GM23338 (cell line): Measurements from ENCODE around the gene MRO. TPM values are rescaled to one million over a fixed set of nuclear protein-coding genes. Genes with fewer than 3 reads are reported as not detected.

Experiments
- ATAC-seq: fragments of 200-7000 bp; cut with Tn5 transposase; 3 replicates; pipeline ENCODE4 v1.9.1; 2020
- DNase-seq: peaks from one replicate; pipeline ENCODE4 v3.0.0-alpha.2; 2015; ENCODE audit warnings: low spot score
- H2AFZ ChIP-seq: fragments of 200-600 bp; sonication (generic); 2 replicates; pipeline ENCODE4 v1.8.0; 2016; ENCODE audit warnings: antibody characterized with exemption, mild to moderate bottlenecking, moderate library complexity
- H3F3A ChIP-seq: fragments of 200-600 bp; sonication (generic); replicated peaks from 2 replicates; pipeline ENCODE4 v1.8.0; 2017; ENCODE audit warnings: antibody characterized with exemption, mixed run types, low read depth
- H3K27ac ChIP-seq: fragments of 200-600 bp; sonication (generic); 2 replicates; pipeline ENCODE4 v1.6.1; 2016; ENCODE audit warnings: low read depth
- H3K27me3 ChIP-seq: fragments of 200-600 bp; sonication (generic); 2 replicates; pipeline ENCODE4 v1.8.0; 2016; ENCODE audit warnings: mild to moderate bottlenecking, mixed run types, moderate library complexity; ENCODE audit not compliant: insufficient read depth
- H3K36me3 ChIP-seq: fragments of 200-600 bp; sonication (generic); 2 replicates; pipeline ENCODE4 v1.8.0; 2016; ENCODE audit warnings: mild to moderate bottlenecking; ENCODE audit not compliant: insufficient read depth
- H3K4me1 ChIP-seq: fragments of 200-600 bp; sonication (generic); 2 replicates; pipeline ENCODE4 v1.8.0; 2016; ENCODE audit warnings: mild to moderate bottlenecking, moderate library complexity; ENCODE audit not compliant: insufficient read depth
- H3K4me2 ChIP-seq: fragments of 200-600 bp; sonication (generic); 2 replicates; pipeline ENCODE4 v1.7.1; 2017; ENCODE audit warnings: mixed run types
- H3K4me3 ChIP-seq: fragments of 200-600 bp; sonication (generic); 2 replicates; pipeline ENCODE4 v1.6.1; 2016; ENCODE audit warnings: mixed run types
- H3K79me2 ChIP-seq: fragments of 200-600 bp; sonication (generic); replicated peaks from 2 replicates; pipeline ENCODE4 v1.8.0; 2017; ENCODE audit warnings: mild to moderate bottlenecking; ENCODE audit not compliant: insufficient read depth
- H3K9me2 ChIP-seq: fragments of 200-600 bp; sonication (generic); 2 replicates; pipeline ENCODE4 v1.8.0; 2017; ENCODE audit not compliant: insufficient read depth
- H4K20me1 ChIP-seq: fragments of 200-600 bp; sonication (generic); replicated peaks from 2 replicates; pipeline ENCODE4 v1.8.0; 2017; ENCODE audit warnings: mild to moderate bottlenecking; ENCODE audit not compliant: insufficient read depth
- H3K27ac Mint-ChIP-seq: 2 replicates; pipeline ENCODE4 v1.8.0; 2020; ENCODE audit warnings: inconsistent platforms, mild to moderate bottlenecking, moderate library complexity, mixed read lengths
- H3K27me3 Mint-ChIP-seq: 3 replicates; pipeline ENCODE4 v1.8.0; 2022; ENCODE audit warnings: low read depth, mild to moderate bottlenecking, moderate library complexity, mixed read lengths, inconsistent platforms; ENCODE audit not compliant: insufficient read depth, poor library complexity
- H3K36me3 Mint-ChIP-seq: 3 replicates; pipeline ENCODE4 v1.8.0; 2021; ENCODE audit warnings: low read depth, mild to moderate bottlenecking, inconsistent platforms, moderate library complexity, mixed read lengths
- H3K4me1 Mint-ChIP-seq: 3 replicates; pipeline ENCODE4 v1.8.0; 2020; ENCODE audit warnings: mild to moderate bottlenecking, inconsistent platforms, mixed read lengths
- H3K4me3 Mint-ChIP-seq: 3 replicates; pipeline ENCODE4 v1.8.0; 2021; ENCODE audit warnings: moderate library complexity, mild to moderate bottlenecking, inconsistent platforms, mixed read lengths
- H3K9me3 Mint-ChIP-seq: 3 replicates; pipeline ENCODE4 v1.8.0; 2020; ENCODE audit warnings: moderate library complexity, mild to moderate bottlenecking, inconsistent platforms, mixed read lengths
- CREB1 ChIP-seq: fragments of 250-450 bp; sonication (Bioruptor Pico); IDR thresholded peaks from 2 replicates; pipeline ENCODE4 v1.5.0; 2020; ENCODE audit warnings: low read depth, mild to moderate bottlenecking, moderate library complexity
- ETS1 ChIP-seq: IDR thresholded peaks from 2 replicates; pipeline ENCODE4 v1.6.1; 2016; ENCODE audit warnings: antibody characterized with exemption
- EZH2 ChIP-seq: fragments of 200-600 bp; sonication (generic); IDR thresholded peaks from one replicate; pipeline ENCODE4 v1.8.0; 2017; ENCODE audit warnings: antibody characterized with exemption, mild to moderate bottlenecking, low read depth; ENCODE audit not compliant: unreplicated experiment
- EZH2phosphoT487 ChIP-seq: fragments of 200-600 bp; sonication (generic); IDR thresholded peaks from one replicate; pipeline ENCODE4 v1.8.1; 2018; ENCODE audit warnings: antibody characterized with exemption; ENCODE audit not compliant: unreplicated experiment
- JUNB ChIP-seq: IDR thresholded peaks from one replicate; pipeline ENCODE4 v1.6.1; 2016; ENCODE audit warnings: antibody characterized with exemption; ENCODE audit not compliant: unreplicated experiment
- NANOG ChIP-seq: IDR thresholded peaks from 2 replicates; pipeline ENCODE4 v1.6.1; 2016; ENCODE audit warnings: antibody characterized with exemption, borderline replicate concordance
- POLR2AphosphoS5 ChIP-seq: IDR thresholded peaks from 2 replicates; pipeline ENCODE4 v1.6.1; 2016; ENCODE audit warnings: antibody characterized with exemption, low read depth
- REST ChIP-seq: IDR thresholded peaks from one replicate; pipeline ENCODE4 v1.6.1; 2018; ENCODE audit warnings: antibody characterized with exemption; ENCODE audit not compliant: unreplicated experiment
- STAT1 ChIP-seq: IDR thresholded peaks from one replicate; pipeline ENCODE4 v1.6.1; 2016; ENCODE audit warnings: antibody characterized with exemption; ENCODE audit not compliant: unreplicated experiment
- ZNF114 ChIP-seq: fragments of 250-450 bp; sonication (Bioruptor Pico); IDR thresholded peaks from 2 replicates; pipeline ENCODE4 v1.5.0; 2020; ENCODE audit warnings: mild to moderate bottlenecking, moderate library complexity
- ZNF331 ChIP-seq: fragments of 250-450 bp; sonication (Bioruptor Pico); IDR thresholded peaks from 2 replicates; pipeline ENCODE4 v1.5.0; 2020; ENCODE audit warnings: low read depth, mild to moderate bottlenecking, moderate library complexity
- ZNF462 ChIP-seq: fragments of 250-450 bp; sonication (Bioruptor Pico); IDR thresholded peaks from 2 replicates; pipeline ENCODE4 v1.5.0; 2020; ENCODE audit warnings: mild to moderate bottlenecking, moderate library complexity
- polyA plus RNA-seq: library from polyadenylated mRNA; unstranded; fragments of >200 nt; fragmentation: Nextera tagmentation; extraction: Ambion mirVana; gene quantifications from 2 replicates; pipeline ENCODE4 v1.2.1, GENCODE V29; 2016
- total RNA-seq: library from RNA; depleted of rRNA; stranded (reverse); fragments of >200 nt; shearing (Covaris generic); gene quantifications from 2 replicates; pipeline ENCODE4 v1.2.3, GENCODE V29; 2014
- TF ChIP-seq, protein P1 (sequence below), 2 experiments: fragments of 200-600 bp in 1 of 2; sonication (generic) in 1 of 2; conservative IDR thresholded peaks; 2 replicates each; pipeline versions ENCODE4 v1.5.1 to v1.6.1; 2016 to 2017; ENCODE audit warnings: antibody characterized with exemption in 2 of 2, low read depth in 2 of 2, mild to moderate bottlenecking in 2 of 2, moderate library complexity in 1 of 2

Gene MRO
- total and polyA plus RNA-seq, 2 experiments from 2014 or later, result 0.78 to 0.80 TPM

GRCh38 chr18:50825621-50826020 lies 5.8 kb upstream of the MRO start:
- H3K4me3 Mint-ChIP-seq, result no peak overlapping the region

More at GRCh38 chr18:50825621-50826020, 5.8 kb upstream of the MRO start:
- peaks cover 3% of the 10 kb centered on the region; the same call in 1 of the 2 replicates for H3K9me2 ChIP-seq
- ATAC-seq, result no peak
- no peaks in the 10 kb centered on the region for H3K36me3 ChIP-seq
- H2AFZ ChIP-seq, result peak overlapping the region; percentile 91; the same call in 1 of the 2 replicates
- no peak overlapping the region for H3K27ac ChIP-seq
- no peaks in the 10 kb centered on the region for H3K36me3 Mint-ChIP-seq
- no peak overlapping the region for H3K4me3 ChIP-seq
- H3K4me1 Mint-ChIP-seq, result no peaks in the 10 kb centered on the region; the same call in none of the 3 replicates
- H3K9me3 Mint-ChIP-seq, result no peaks in the 10 kb centered on the region
- H3F3A ChIP-seq, result no peaks in the 10 kb centered on the region
- H3K4me1 ChIP-seq, result peaks cover 15% of the 10 kb centered on the region
- TF ChIP-seq EZH2phosphoT487 (no peak), ZNF114 (CRISPR knock-in tag) (no peak), JUNB (no peak), STAT1 (no peak), NANOG (no peak), ZNF331 (CRISPR knock-in tag) (no peak), EZH2 (no peak), ZNF462 (CRISPR knock-in tag) (no peak), REST (no peak), POLR2AphosphoS5 (no peak), CREB1 (CRISPR knock-in tag) (no peak), ETS1 (no peak)
- TF ChIP-seq, protein P1, sequence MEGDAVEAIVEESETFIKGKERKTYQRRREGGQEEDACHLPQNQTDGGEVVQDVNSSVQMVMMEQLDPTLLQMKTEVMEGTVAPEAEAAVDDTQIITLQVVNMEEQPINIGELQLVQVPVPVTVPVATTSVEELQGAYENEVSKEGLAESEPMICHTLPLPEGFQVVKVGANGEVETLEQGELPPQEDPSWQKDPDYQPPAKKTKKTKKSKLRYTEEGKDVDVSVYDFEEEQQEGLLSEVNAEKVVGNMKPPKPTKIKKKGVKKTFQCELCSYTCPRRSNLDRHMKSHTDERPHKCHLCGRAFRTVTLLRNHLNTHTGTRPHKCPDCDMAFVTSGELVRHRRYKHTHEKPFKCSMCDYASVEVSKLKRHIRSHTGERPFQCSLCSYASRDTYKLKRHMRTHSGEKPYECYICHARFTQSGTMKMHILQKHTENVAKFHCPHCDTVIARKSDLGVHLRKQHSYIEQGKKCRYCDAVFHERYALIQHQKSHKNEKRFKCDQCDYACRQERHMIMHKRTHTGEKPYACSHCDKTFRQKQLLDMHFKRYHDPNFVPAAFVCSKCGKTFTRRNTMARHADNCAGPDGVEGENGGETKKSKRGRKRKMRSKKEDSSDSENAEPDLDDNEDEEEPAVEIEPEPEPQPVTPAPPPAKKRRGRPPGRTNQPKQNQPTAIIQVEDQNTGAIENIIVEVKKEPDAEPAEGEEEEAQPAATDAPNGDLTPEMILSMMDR (conservative IDR thresholded peaks at IDR 0.05; ENCODE audit: low read depth in 2 of 2), result no peak
- no peaks in the 10 kb centered on the region for H3K79me2 ChIP-seq
- H4K20me1 ChIP-seq, result no peaks in the 10 kb centered on the region
- H3K27ac Mint-ChIP-seq, result no peak overlapping the region
- DNase-seq, result no peak
- H3K27me3 Mint-ChIP-seq, result no peaks in the 10 kb centered on the region
- no peak overlapping the region; the same call in 1 of the 2 replicates for H3K4me2 ChIP-seq
- no peaks in the 10 kb centered on the region for H3K27me3 ChIP-seq
